ENCODE measurements around the gene EIF2B5.

Gene EIF2B5

GRCh38 chr3:184176377-184177330, 41.5 kb downstream of the EIF2B5 start:
- peaks cover 17 to 67% (median 64%) of the 10 kb centered on the region in 5 donors for H3K4me1 ChIP-seq (ENCODE audit: control insufficient read depth in 5 of 5, insufficient read depth in 5 of 5, low read length in 5 of 5)
- H3K9me3 ChIP-seq (ENCODE audit: control insufficient read depth in 5 of 5, low read length in 5 of 5): no peaks in the 10 kb centered on the region
- H3K4me3 ChIP-seq (ENCODE audit: low read depth in 1 of 5, low read length in 5 of 5): peak overlapping the region; percentile 87 to 97 (median 94)
- H3K27ac ChIP-seq (ENCODE audit: low read depth, low read length): peak overlapping the region; percentile 94
- H3K9ac ChIP-seq (ENCODE audit: low read length in 5 of 5): peak overlapping the region; percentile 58 to 98 (median 93)
- peaks cover 2 to 53% (median 50%) of the 10 kb centered on the region in 5 donors for H3K36me3 ChIP-seq (ENCODE audit: control insufficient read depth in 5 of 5, insufficient read depth in 5 of 5, low read length in 5 of 5)
- no peaks in the 10 kb centered on the region for H3K27me3 ChIP-seq (ENCODE audit: control insufficient read depth in 5 of 5, insufficient read depth in 4 of 5, low read length in 5 of 5)

DNA sequence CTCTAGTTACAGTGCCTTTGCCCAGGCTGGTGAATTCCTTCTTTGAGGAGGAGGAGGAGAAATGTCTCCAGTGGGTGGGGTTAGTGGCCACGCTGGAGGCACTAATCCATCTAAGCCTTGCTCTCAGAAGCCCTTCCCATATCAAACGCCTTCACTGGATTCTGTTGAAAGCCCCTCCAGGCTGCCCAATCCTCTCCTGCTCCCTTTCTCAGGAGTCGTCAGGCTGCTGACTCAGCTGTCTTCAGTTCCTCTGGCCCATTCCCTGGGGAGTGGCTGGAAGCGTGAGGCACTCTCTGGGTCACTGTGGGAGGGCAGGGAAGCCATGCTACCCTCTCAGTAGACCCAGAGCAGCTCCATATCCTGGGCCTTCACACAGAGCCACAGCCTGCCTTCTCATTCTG, 42.2 kb downstream of the EIF2B5 start:
- H3K36me3 ChIP-seq (ENCODE audit: control insufficient read depth in 5 of 5, insufficient read depth in 5 of 5, low read length in 5 of 5): peaks cover 5 to 55% (median 51%) of the 10 kb centered on the region in 5 donors
- peak overlapping the region in 4 of 5 donors; percentile 87 to 97 (median 96) for H3K4me3 ChIP-seq (ENCODE audit: low read depth in 1 of 5, low read length in 5 of 5)
- peak overlapping the region; percentile 38 to 98 (median 89) for H3K9ac ChIP-seq (ENCODE audit: low read length in 5 of 5)
- H3K27me3 ChIP-seq (ENCODE audit: control insufficient read depth in 5 of 5, insufficient read depth in 4 of 5, low read length in 5 of 5): no peaks in the 10 kb centered on the region
- H3K27ac ChIP-seq (ENCODE audit: low read depth, low read length): peak overlapping the region; percentile 94
- no peaks in the 10 kb centered on the region for H3K9me3 ChIP-seq (ENCODE audit: control insufficient read depth in 5 of 5, low read length in 5 of 5)
- H3K4me1 ChIP-seq (ENCODE audit: control insufficient read depth in 5 of 5, insufficient read depth in 5 of 5, low read length in 5 of 5): peaks cover 17 to 60% (median 58%) of the 10 kb centered on the region in 5 donors

GRCh38 chr3:184177767-184178306, 42.7 kb downstream of the EIF2B5 start:
- Histone ChIP-seq H3K4me3 (ENCODE audit: low read depth in 1 of 5, low read length in 5 of 5) (peak overlapping the region in 2 of 5 donors; percentile 9 to 97), H3K9ac (ENCODE audit: low read length in 5 of 5) (peak overlapping the region in 3 of 5 donors; percentile 28 to 93 (median 38)), H3K36me3 (ENCODE audit: control insufficient read depth in 5 of 5, insufficient read depth in 5 of 5, low read length in 5 of 5) (peaks cover 8 to 60% (median 57%) of the 10 kb centered on the region in 5 donors), H3K9me3 (ENCODE audit: control insufficient read depth in 5 of 5, low read length in 5 of 5) (no peaks in the 10 kb centered on the region), H3K27me3 (ENCODE audit: control insufficient read depth in 5 of 5, insufficient read depth in 4 of 5, low read length in 5 of 5) (no peaks in the 10 kb centered on the region), H3K27ac (ENCODE audit: low read depth, low read length) (peak overlapping the region; percentile 94), H3K4me1 (ENCODE audit: control insufficient read depth in 5 of 5, insufficient read depth in 5 of 5, low read length in 5 of 5) (peaks cover 17 to 56% (median 53%) of the 10 kb centered on the region in 5 donors)

DNA sequence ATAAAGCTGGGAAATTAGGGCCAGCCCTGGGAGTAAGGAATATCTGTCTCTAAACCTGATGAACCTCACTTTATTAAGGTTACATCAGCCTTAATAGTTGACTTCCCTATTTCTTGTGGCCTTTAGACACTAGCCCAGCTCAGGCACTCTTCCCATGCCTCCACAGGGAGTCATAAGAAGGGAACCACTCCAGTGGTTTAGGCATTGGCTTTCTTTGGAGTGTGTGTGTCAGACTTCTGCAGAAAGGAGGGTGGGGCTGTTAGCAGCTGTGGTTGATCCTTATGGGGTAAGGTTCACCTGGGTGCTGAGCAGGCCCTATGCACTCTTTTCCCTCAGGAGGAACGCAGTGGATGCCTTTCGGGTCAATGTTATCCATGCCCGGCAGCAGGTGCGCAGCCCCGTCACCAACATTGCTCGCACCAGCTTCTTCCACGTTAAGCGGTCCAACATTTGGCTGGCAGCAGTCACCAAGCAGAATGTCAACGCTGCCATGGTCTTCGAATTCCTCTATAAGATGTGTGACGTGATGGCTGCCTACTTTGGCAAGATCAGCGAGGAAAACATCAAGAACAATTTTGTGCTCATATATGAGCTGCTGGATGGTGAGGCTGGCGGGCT, 43.5 kb downstream of the EIF2B5 start:
- peak overlapping the region; percentile 94 for H3K27ac ChIP-seq (ENCODE audit: low read depth, low read length)
- H3K4me3 ChIP-seq (ENCODE audit: low read depth in 1 of 5, low read length in 5 of 5): no peak overlapping the region
- H3K27me3 ChIP-seq (ENCODE audit: control insufficient read depth in 5 of 5, insufficient read depth in 4 of 5, low read length in 5 of 5): no peaks in the 10 kb centered on the region
- peak overlapping the region in 2 of 5 donors; percentile 20 to 28 for H3K9ac ChIP-seq (ENCODE audit: low read length in 5 of 5)
- H3K9me3 ChIP-seq (ENCODE audit: control insufficient read depth in 5 of 5, low read length in 5 of 5): no peaks in the 10 kb centered on the region
- peaks cover 17 to 51% (median 45%) of the 10 kb centered on the region in 5 donors for H3K4me1 ChIP-seq (ENCODE audit: control insufficient read depth in 5 of 5, insufficient read depth in 5 of 5, low read length in 5 of 5)
- peaks cover 11 to 68% (median 64%) of the 10 kb centered on the region in 5 donors for H3K36me3 ChIP-seq (ENCODE audit: control insufficient read depth in 5 of 5, insufficient read depth in 5 of 5, low read length in 5 of 5)

DNA sequence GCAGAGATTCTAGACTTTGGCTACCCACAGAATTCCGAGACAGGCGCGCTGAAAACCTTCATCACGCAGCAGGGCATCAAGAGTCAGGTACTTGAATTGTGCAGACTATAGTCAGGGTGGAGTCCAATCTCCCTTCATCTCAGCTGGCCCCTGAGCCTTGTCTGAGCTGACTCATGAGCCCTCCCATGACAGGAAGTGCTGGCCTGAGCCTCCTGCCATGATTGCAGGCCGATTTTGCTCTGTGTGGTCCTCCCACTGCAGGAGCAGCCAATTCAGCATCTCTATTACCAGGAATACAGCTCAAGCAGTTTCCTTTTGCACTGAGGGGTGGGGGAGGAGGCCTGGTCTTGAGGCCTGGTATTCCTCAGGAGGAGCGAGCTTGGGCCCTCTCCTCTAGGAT, 45.0 kb downstream of the EIF2B5 start:
- H3K27me3 ChIP-seq (ENCODE audit: control insufficient read depth in 5 of 5, insufficient read depth in 4 of 5, low read length in 5 of 5): no peaks in the 10 kb centered on the region
- no peak overlapping the region for H3K27ac ChIP-seq (ENCODE audit: low read depth, low read length)
- H3K4me1 ChIP-seq (ENCODE audit: control insufficient read depth in 5 of 5, insufficient read depth in 5 of 5, low read length in 5 of 5): peaks cover 16 to 43% (median 40%) of the 10 kb centered on the region in 5 donors
- no peaks in the 10 kb centered on the region for H3K9me3 ChIP-seq (ENCODE audit: control insufficient read depth in 5 of 5, low read length in 5 of 5)
- no peak overlapping the region for H3K9ac ChIP-seq (ENCODE audit: low read length in 5 of 5)
- H3K36me3 ChIP-seq (ENCODE audit: control insufficient read depth in 5 of 5, insufficient read depth in 5 of 5, low read length in 5 of 5): peaks cover 11 to 77% (median 71%) of the 10 kb centered on the region in 5 donors
- H3K4me3 ChIP-seq (ENCODE audit: low read depth in 1 of 5, low read length in 5 of 5): no peak overlapping the region

DNA sequence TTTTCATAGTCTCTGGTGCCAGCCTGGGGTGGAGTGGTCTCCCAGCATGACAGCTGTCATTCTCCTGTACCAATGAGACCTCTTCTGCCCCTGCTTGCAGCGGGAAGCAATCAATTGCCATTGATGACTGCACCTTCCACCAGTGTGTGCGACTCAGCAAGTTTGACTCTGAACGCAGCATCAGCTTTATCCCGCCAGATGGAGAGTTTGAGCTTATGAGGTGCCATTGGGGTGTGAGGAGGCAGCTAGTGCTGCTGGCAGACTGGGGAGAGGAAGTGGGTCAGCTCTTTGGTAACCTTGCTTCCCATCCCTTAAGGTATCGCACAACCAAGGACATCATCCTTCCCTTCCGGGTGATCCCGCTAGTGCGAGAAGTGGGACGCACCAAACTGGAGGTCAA, 46.4 kb downstream of the EIF2B5 start:
- Histone ChIP-seq H3K27ac (ENCODE audit: low read depth, low read length) (no peak overlapping the region), H3K36me3 (ENCODE audit: control insufficient read depth in 5 of 5, insufficient read depth in 5 of 5, low read length in 5 of 5) (peaks cover 11 to 77% (median 71%) of the 10 kb centered on the region in 5 donors), H3K9me3 (ENCODE audit: control insufficient read depth in 5 of 5, low read length in 5 of 5) (no peaks in the 10 kb centered on the region), H3K4me3 (ENCODE audit: low read depth in 1 of 5, low read length in 5 of 5) (no peak overlapping the region), H3K27me3 (ENCODE audit: control insufficient read depth in 5 of 5, insufficient read depth in 4 of 5, low read length in 5 of 5) (no peaks in the 10 kb centered on the region), H3K4me1 (ENCODE audit: control insufficient read depth in 5 of 5, insufficient read depth in 5 of 5, low read length in 5 of 5) (peaks cover 14 to 40% (median 33%) of the 10 kb centered on the region in 5 donors), H3K9ac (ENCODE audit: low read length in 5 of 5) (no peak overlapping the region)

DNA sequence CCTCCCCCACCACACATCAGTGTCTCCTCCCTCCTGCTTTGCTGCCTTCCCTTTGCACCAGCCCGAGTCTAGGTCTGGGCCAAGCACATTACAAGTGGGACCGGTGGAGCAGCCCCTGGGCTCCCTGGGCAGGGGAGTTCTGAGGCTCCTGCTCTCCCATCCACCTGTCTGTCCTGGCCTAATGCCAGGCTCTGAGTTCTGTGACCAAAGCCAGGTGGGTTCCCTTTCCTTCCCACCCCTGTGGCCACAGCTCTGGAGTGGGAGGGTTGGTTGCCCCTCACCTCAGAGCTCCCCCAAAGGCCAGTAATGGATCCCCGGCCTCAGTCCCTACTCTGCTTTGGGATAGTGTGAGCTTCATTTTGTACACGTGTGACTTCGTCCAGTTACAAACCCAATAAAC, 48.5 kb downstream of the EIF2B5 start:
- Histone ChIP-seq H3K27ac (ENCODE audit: low read depth, low read length) (no peak overlapping the region), H3K4me3 (ENCODE audit: low read depth in 1 of 5, low read length in 5 of 5) (no peak overlapping the region), H3K9me3 (ENCODE audit: control insufficient read depth in 5 of 5, low read length in 5 of 5) (no peaks in the 10 kb centered on the region), H3K4me1 (ENCODE audit: control insufficient read depth in 5 of 5, insufficient read depth in 5 of 5, low read length in 5 of 5) (peaks cover 3 to 40% (median 27%) of the 10 kb centered on the region in 5 donors), H3K36me3 (ENCODE audit: control insufficient read depth in 5 of 5, insufficient read depth in 5 of 5, low read length in 5 of 5) (peaks cover 8 to 72% (median 63%) of the 10 kb centered on the region in 5 donors), H3K27me3 (ENCODE audit: control insufficient read depth in 5 of 5, insufficient read depth in 4 of 5, low read length in 5 of 5) (no peaks in the 10 kb centered on the region), H3K9ac (ENCODE audit: low read length in 5 of 5) (no peak overlapping the region)

DNA sequence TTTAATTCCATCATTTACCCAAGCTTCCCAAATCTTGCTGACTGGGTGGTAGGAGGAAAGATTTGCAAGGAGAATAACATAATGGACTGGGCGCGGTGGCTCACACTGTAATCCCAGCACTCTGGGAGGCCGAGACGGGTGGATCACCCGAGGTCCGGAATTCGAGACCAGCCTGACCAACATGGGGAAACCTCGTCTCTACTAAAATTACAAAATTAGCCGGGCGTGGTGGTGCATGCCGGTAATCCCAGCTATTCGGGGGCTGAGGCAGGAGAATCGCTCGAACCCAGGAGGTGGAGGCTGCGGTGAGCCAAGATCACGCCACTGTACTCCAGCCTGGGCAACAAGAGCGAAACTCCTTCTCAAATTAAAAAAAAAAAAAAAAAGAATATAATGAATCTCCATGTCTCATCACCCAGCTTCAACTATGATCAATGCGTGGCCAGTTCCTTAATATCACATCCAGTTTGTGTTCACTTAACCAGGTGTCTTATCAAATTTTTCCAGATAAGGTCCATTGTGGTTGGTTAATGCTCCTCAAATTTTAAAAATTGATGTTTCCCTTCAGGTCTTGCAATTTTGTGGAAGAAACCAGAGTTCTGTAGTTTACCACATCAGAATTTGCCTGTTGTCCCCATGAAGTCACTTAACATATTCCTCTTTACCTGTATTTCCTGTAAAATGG, 49.5 kb downstream of the EIF2B5 start:
- H3K4me3 ChIP-seq (ENCODE audit: low read depth in 1 of 5, low read length in 5 of 5): no peak overlapping the region
- H3K9me3 ChIP-seq (ENCODE audit: control insufficient read depth in 5 of 5, low read length in 5 of 5): no peaks in the 10 kb centered on the region
- H3K36me3 ChIP-seq (ENCODE audit: control insufficient read depth in 5 of 5, insufficient read depth in 5 of 5, low read length in 5 of 5): peaks cover 8 to 72% (median 63%) of the 10 kb centered on the region in 5 donors
- H3K4me1 ChIP-seq (ENCODE audit: control insufficient read depth in 5 of 5, insufficient read depth in 5 of 5, low read length in 5 of 5): peaks cover 3 to 38% (median 24%) of the 10 kb centered on the region in 5 donors
- H3K27me3 ChIP-seq (ENCODE audit: control insufficient read depth in 5 of 5, insufficient read depth in 4 of 5, low read length in 5 of 5): no peaks in the 10 kb centered on the region
- peak overlapping the region in 3 of 5 donors; percentile 62 to 78 (median 72) for H3K9ac ChIP-seq (ENCODE audit: low read length in 5 of 5)
- peak overlapping the region; percentile 97 for H3K27ac ChIP-seq (ENCODE audit: low read depth, low read length)

GRCh38 chr3:184185461-184186183, 50.5 kb downstream of the EIF2B5 start:
- Histone ChIP-seq H3K36me3 (ENCODE audit: control insufficient read depth in 5 of 5, insufficient read depth in 5 of 5, low read length in 5 of 5) (peaks cover 16 to 72% (median 64%) of the 10 kb centered on the region in 5 donors), H3K4me3 (ENCODE audit: low read depth in 1 of 5, low read length in 5 of 5) (peak overlapping the region; percentile 83 to 96 (median 93)), H3K27me3 (ENCODE audit: control insufficient read depth in 5 of 5, insufficient read depth in 4 of 5, low read length in 5 of 5) (no peaks in the 10 kb centered on the region), H3K4me1 (ENCODE audit: control insufficient read depth in 5 of 5, insufficient read depth in 5 of 5, low read length in 5 of 5) (peaks cover 3 to 38% (median 24%) of the 10 kb centered on the region in 5 donors), H3K9ac (ENCODE audit: low read length in 5 of 5) (peak overlapping the region; percentile 68 to 94 (median 78)), H3K9me3 (ENCODE audit: control insufficient read depth in 5 of 5, low read length in 5 of 5) (no peaks in the 10 kb centered on the region), H3K27ac (ENCODE audit: low read depth, low read length) (peak overlapping the region; percentile 97)
